ENCODE measurements around the gene RGS3. TPM values are rescaled to one million over a fixed set of nuclear protein-coding genes. Genes with fewer than 3 reads are reported as not detected.

The RGS3 gene
- total RNA-seq, 4 donors from 2014 or later = 43.0 to 66.2 (median 55.6) TPM

- Histone ChIP-seq H3K36me3 (no peaks in the 10 kb centered on the region), H3K27ac (no peak overlapping the region), H3K9me3 (no peaks in the 10 kb centered on the region), H3K4me1 (peaks cover 17 to 34% of the 10 kb centered on the region in 2 donors), H3K4me3 (replicated peaks in 1 of 3) (no peak overlapping the region), H3K27me3 (no peaks in the 10 kb centered on the region)
- TF ChIP-seq, protein P1, sequence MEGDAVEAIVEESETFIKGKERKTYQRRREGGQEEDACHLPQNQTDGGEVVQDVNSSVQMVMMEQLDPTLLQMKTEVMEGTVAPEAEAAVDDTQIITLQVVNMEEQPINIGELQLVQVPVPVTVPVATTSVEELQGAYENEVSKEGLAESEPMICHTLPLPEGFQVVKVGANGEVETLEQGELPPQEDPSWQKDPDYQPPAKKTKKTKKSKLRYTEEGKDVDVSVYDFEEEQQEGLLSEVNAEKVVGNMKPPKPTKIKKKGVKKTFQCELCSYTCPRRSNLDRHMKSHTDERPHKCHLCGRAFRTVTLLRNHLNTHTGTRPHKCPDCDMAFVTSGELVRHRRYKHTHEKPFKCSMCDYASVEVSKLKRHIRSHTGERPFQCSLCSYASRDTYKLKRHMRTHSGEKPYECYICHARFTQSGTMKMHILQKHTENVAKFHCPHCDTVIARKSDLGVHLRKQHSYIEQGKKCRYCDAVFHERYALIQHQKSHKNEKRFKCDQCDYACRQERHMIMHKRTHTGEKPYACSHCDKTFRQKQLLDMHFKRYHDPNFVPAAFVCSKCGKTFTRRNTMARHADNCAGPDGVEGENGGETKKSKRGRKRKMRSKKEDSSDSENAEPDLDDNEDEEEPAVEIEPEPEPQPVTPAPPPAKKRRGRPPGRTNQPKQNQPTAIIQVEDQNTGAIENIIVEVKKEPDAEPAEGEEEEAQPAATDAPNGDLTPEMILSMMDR (IDR thresholded peaks at IDR 0.05) = no peak
- no peak for TF ChIP-seq POLR2A (IDR thresholded peaks at IDR 0.05)
- no peak for DNase-seq
- intact Hi-C loops (cut with DNase I) = no loop called here
- 88 to 90% methylated on average over 6 of the region's 6 CpGs for WGBS, 2 donors
Measured at GRCh38 chr9:113606510-113606909, 143.0 kb downstream of the RGS3 start.

DNA sequence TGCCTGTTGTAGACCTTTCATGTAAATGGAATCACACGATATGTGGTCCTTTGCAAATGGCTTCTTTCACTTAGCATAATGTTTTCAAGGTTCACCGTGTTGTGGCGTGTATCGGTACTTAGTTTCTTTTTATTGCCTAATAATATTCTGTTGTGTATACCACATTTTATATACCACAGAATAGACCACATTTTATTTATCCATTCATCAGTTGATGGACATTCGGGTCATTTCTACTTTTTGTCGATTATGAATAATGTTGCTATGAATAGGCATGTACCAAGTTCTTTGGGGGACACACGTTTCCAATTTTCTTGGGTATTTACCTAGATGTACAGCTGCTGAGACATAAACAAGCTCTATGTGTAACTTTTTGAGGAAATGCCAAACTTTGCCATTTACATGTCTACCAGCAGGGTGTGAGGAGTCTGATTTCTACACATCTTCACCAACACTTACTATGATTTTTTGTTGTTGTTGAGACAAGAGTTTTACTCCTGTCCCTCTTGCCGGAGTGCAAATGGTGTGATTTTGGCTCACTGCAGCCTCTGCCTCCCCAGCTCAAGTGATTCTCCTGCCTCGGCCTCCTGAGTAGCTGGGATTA is 144.7 kb downstream of the RGS3 start:
- no peak for TF ChIP-seq POLR2A (IDR thresholded peaks at IDR 0.05)
- TF ChIP-seq, protein P1 (IDR thresholded peaks at IDR 0.05) = peak in 1 of 6 experiments; percentile 5
- H3K27ac ChIP-seq = no peak overlapping the region
- intact Hi-C loops (cut with DNase I) = no loop called here

DNA sequence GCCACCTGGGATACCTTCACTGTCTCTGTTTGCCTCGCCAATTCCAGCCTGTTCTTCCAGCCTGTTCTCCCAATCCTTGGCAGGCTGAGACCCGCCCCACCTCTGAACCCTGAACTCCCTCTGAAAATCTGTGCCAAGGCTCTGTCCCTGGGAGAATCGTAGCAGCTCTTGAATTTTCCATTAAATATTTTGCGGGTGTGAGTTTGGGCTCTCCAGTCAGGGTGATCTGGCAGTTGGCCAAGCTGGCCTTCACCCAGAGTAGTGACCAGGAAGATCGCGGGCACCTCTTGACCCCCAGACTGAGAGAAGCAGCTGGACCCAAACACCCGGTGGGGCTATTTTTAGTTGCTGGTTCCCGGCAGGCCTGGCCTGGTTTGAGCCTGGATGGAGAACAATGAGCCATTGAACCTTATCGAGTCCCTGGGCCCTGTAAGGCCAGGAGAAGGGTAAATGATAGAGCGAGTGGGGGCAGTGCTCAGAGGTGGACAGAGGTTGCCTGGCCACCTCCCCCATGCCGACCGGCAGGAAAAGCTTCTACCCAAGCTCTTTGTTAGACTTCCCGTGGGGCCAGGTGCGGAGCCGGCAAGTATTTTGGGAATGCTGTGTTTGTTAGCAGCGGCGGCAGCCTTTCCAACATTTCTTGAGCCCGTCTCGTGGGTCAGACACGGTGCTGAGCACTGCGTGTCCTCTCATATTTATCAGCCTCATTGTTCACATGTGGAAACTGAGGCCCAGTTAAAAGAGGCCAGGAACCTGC is 146.2 kb downstream of the RGS3 start:
- Histone ChIP-seq H3K27me3 (no peaks in the 10 kb centered on the region), H3K9me3 (no peaks in the 10 kb centered on the region), H3K4me3 (replicated peaks in 1 of 3) (no peak overlapping the region), H3K36me3 (no peaks in the 10 kb centered on the region), H3K4me1 (peaks cover 19 to 24% of the 10 kb centered on the region in 2 donors), H3K27ac (peak overlapping the region; percentile 26 to 66 (median 59))
- peak; percentile 90 to 95 for DNase-seq
- intact Hi-C loops (cut with DNase I) = no loop called here
- TF ChIP-seq, protein P1 (IDR thresholded peaks at IDR 0.05) = no peak
- TF ChIP-seq POLR2A (IDR thresholded peaks at IDR 0.05) = no peak
- WGBS, 2 donors = 38 to 42% methylated on average over 18 to 21 of the region's 21 CpGs

More for the DNA sequence above, 144.7 kb downstream of the RGS3 start:
- Histone ChIP-seq H3K9me3 (no peaks in the 10 kb centered on the region), H3K36me3 (no peaks in the 10 kb centered on the region), H3K4me3 (replicated peaks in 1 of 3) (no peak overlapping the region), H3K27me3 (no peaks in the 10 kb centered on the region), H3K4me1 (peaks cover 17 to 21% of the 10 kb centered on the region in 2 donors)
- no peak for DNase-seq
- 97% methylated on average over 9 of the region's 9 CpGs for WGBS, 2 donors

DNA sequence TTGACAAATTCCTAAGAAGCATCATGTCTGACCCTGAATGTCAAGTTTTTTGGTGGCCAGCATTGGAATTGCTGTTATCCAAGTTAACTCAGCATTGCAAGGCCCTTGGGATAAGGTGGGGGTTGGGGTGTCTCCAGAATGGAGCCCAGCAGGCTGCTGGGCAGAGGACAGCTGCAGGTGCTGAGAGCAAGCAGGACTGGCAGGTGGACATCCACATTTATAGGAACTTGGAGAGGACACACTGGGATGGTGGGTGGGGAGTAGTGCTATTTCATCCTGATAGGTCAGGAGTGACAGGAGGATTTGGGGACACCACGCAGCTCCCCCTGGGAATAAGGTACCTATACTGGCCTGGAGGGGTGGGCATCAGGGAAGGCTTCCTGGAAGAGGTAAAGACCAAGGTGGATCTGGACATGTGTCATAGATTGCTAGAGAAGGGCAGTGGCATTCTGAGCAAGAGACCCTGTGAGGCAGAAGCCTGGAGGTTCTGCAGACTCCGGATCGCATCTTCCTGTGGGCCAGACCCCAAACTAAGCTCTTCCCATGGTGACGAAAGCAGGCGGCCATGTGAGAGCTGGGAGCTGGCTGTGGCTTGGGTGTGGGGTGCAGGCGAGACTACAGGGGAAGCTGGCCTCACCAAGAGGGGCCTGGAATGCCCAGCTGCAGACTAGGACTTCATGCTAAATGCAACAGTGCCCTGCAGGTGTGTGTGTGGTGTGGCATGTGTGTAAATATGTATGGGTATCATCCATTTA is 148.1 kb downstream of the RGS3 start:
- Histone ChIP-seq H3K4me1 (peaks cover 23 to 42% of the 10 kb centered on the region in 2 donors), H3K36me3 (no peaks in the 10 kb centered on the region), H3K4me3 (replicated peaks in 1 of 3) (no peak overlapping the region), H3K27ac (no peak overlapping the region), H3K27me3 (no peaks in the 10 kb centered on the region), H3K9me3 (no peaks in the 10 kb centered on the region)
- no peak for TF ChIP-seq POLR2A (IDR thresholded peaks at IDR 0.05)
- TF ChIP-seq, protein P1 (IDR thresholded peaks at IDR 0.05) = no peak
- intact Hi-C loops (cut with DNase I) = no loop called here
- no peak for DNase-seq
- WGBS, 2 donors = 92 to 94% methylated on average over 6 of the region's 6 CpGs

Data from thyroid gland (tissue), 4 donors.